GM23248 (cell line): ENCODE results near the gene R3HDM2.

Source experiments
- EZH2 ChIP-seq: fragments of 200-600 bp; sonication (generic); IDR thresholded peaks from 2 replicates; pipeline ENCODE4 v1.6.1; 2018; ENCODE audit warnings: antibody characterized with exemption, mild to moderate bottlenecking; ENCODE audit not compliant: insufficient read depth, poor library complexity, severe bottlenecking
- EZH2phosphoT487 ChIP-seq: fragments of 200-600 bp; sonication (generic); IDR thresholded peaks from 2 replicates; pipeline ENCODE4 v1.6.1; 2018; ENCODE audit warnings: antibody characterized with exemption, moderate library complexity, mild to moderate bottlenecking, low read depth; ENCODE audit not compliant: insufficient read depth

GRCh38 chr12:57462912-57463253 is 32.0 kb upstream of the R3HDM2 start:
- TF ChIP-seq EZH2 (no peak), EZH2phosphoT487 (no peak)
